SK-N-MC (cell line): ENCODE data around the gene VWC2L.

Experiments
- EZH2 ChIP-seq: fragments of 200-600 bp; sonication (generic); IDR thresholded peaks from one replicate; pipeline ENCODE4 v1.6.1; 2017; ENCODE audit warnings: antibody characterized with exemption
- POLR2AphosphoS5 ChIP-seq: IDR thresholded peaks from 2 replicates; pipeline ENCODE4 v1.6.1; 2012; ENCODE audit warnings: mild to moderate bottlenecking, low read depth, low read length, borderline replicate concordance

GRCh38 chr2:214550786-214551185, 139.9 kb downstream of the VWC2L start:
- TF ChIP-seq EZH2 (no peak), POLR2AphosphoS5 (no peak)
